Inflammatory macrophage (primary cell): ENCODE measurements around the gene RUBCN.
"Not testable (repeated sequence)": the region's sequence is repeated elsewhere in the genome, so short reads cannot be mapped to it uniquely, and the experiment has no call there.

ENCODE experiments used
- DNase-seq, 2 donors: peaks; one replicate each; pipeline ENCODE4 v3.0.0-alpha.2; 2020 to 2022

Gene RUBCN

GRCh38 chr3:197734667-197735318 lies 1.9 kb downstream of the RUBCN start:
- DNase-seq: peak; percentile 51 to 73

GRCh38 chr3:197733042-197733441 lies 3.7 kb downstream of the RUBCN start:
- no peak for DNase-seq

GRCh38 chr3:197731483-197731882 lies 5.2 kb downstream of the RUBCN start:
- DNase-seq: not testable (repeated sequence)

- DNase-seq: not testable (repeated sequence)
Measured at GRCh38 chr3:197730770-197731169, 5.9 kb downstream of the RUBCN start.

GRCh38 chr3:197730200-197730599 lies 6.5 kb downstream of the RUBCN start:
- no peak for DNase-seq

GRCh38 chr3:197728487-197728886 lies 8.2 kb downstream of the RUBCN start:
- DNase-seq: peak; percentile 10 to 31

GRCh38 chr3:197727878-197728277 lies 8.8 kb downstream of the RUBCN start:
- DNase-seq: not testable (repeated sequence)

GRCh38 chr3:197722734-197723133 lies 14.0 kb downstream of the RUBCN start:
- DNase-seq: no peak

GRCh38 chr3:197720694-197721093 lies 16.0 kb downstream of the RUBCN start:
- DNase-seq: peak; percentile 44 to 45

- no peak for DNase-seq
Measured at GRCh38 chr3:197718891-197719290, 17.8 kb downstream of the RUBCN start.

- no peak for DNase-seq
Measured at GRCh38 chr3:197714251-197714650, 22.5 kb downstream of the RUBCN start.

GRCh38 chr3:197713477-197713822 lies 23.3 kb downstream of the RUBCN start:
- no peak for DNase-seq

- peak; percentile 90 to 91 for DNase-seq
Measured at GRCh38 chr3:197711973-197712707, 24.6 kb downstream of the RUBCN start.

- DNase-seq: not testable (repeated sequence)
Measured at GRCh38 chr3:197710965-197711364, 25.7 kb downstream of the RUBCN start.

- DNase-seq: peak; percentile 17 to 32
Measured at GRCh38 chr3:197709135-197709534, 27.6 kb downstream of the RUBCN start.

GRCh38 chr3:197706658-197707057 lies 30.0 kb downstream of the RUBCN start:
- DNase-seq: no peak

- DNase-seq: no peak
Measured at GRCh38 chr3:197701841-197702240, 34.9 kb downstream of the RUBCN start.

- DNase-seq: no peak
Measured at GRCh38 chr3:197700095-197700494, 36.6 kb downstream of the RUBCN start.

GRCh38 chr3:197697355-197697754 lies 39.3 kb downstream of the RUBCN start:
- no peak for DNase-seq

GRCh38 chr3:197694251-197694650 lies 42.5 kb downstream of the RUBCN start:
- no peak for DNase-seq

- DNase-seq: peak; percentile 67 to 82
Measured at GRCh38 chr3:197692641-197693040, 44.1 kb downstream of the RUBCN start.

GRCh38 chr3:197690754-197691153 lies 46.0 kb downstream of the RUBCN start:
- no peak for DNase-seq

- no peak for DNase-seq
Measured at GRCh38 chr3:197687570-197687969, 49.1 kb downstream of the RUBCN start.

- no peak for DNase-seq
Measured at GRCh38 chr3:197686899-197687298, 49.8 kb downstream of the RUBCN start.
